Skeletal muscle cell (primary cell): ENCODE data around the gene SERPINI2.
A peak's percentile ranks its signal among the peaks of the same experiment; 100 is the strongest.
"Not testable (repeated sequence)": the region's sequence is repeated elsewhere in the genome, so short reads cannot be mapped to it uniquely, and the experiment has no call there.

Experiments
- DNase-seq: peaks from one replicate; pipeline ENCODE4 v3.0.0-alpha.2; 2010; ENCODE audit warnings: low read depth
- H3K4me3 ChIP-seq: 2 replicates; pipeline ENCODE4 v1.5.1; 2011; ENCODE audit warnings: low read depth, mild to moderate bottlenecking, control low read depth, low read length, moderate library complexity

Gene SERPINI2

GRCh38 chr3:167451282-167451681, 22.6 kb downstream of the SERPINI2 start:
- H3K4me3 ChIP-seq, result no peak overlapping the region
- no peak for DNase-seq

- DNase-seq, result no peak
- H3K4me3 ChIP-seq, result no peak overlapping the region
Measured at GRCh38 chr3:167450675-167451074, 23.2 kb downstream of the SERPINI2 start.

GRCh38 chr3:167450195-167450594, 23.6 kb downstream of the SERPINI2 start:
- no peak overlapping the region for H3K4me3 ChIP-seq

GRCh38 chr3:167445491-167445890, 28.4 kb downstream of the SERPINI2 start:
- DNase-seq, result no peak
- no peak overlapping the region for H3K4me3 ChIP-seq

More at GRCh38 chr3:167450195-167450594, 23.6 kb downstream of the SERPINI2 start:
- DNase-seq, result no peak

GRCh38 chr3:167441256-167441655, 32.6 kb downstream of the SERPINI2 start:
- DNase-seq, result no peak
- no peak overlapping the region for H3K4me3 ChIP-seq

- DNase-seq, result no peak
Measured at GRCh38 chr3:167437428-167438139, 36.3 kb downstream of the SERPINI2 start.

GRCh38 chr3:167426962-167427361, 46.9 kb downstream of the SERPINI2 start:
- DNase-seq, H3K4me3 ChIP-seq: not testable (repeated sequence)

More at GRCh38 chr3:167437428-167438139, 36.3 kb downstream of the SERPINI2 start:
- no peak overlapping the region for H3K4me3 ChIP-seq

GRCh38 chr3:167422396-167422795, 51.4 kb downstream of the SERPINI2 start:
- DNase-seq, H3K4me3 ChIP-seq: not testable (repeated sequence)

- DNase-seq, result no peak
- no peak overlapping the region for H3K4me3 ChIP-seq
Measured at GRCh38 chr3:167409611-167410010, 64.2 kb downstream of the SERPINI2 start.

- peak; percentile 18 for DNase-seq
- H3K4me3 ChIP-seq, result no peak overlapping the region
Measured at GRCh38 chr3:167406876-167407492, 66.9 kb downstream of the SERPINI2 start.

- H3K4me3 ChIP-seq, result no peak overlapping the region
- DNase-seq, result no peak
Measured at GRCh38 chr3:167397826-167398225, 76.0 kb downstream of the SERPINI2 start.

- H3K4me3 ChIP-seq, result no peak overlapping the region
- no peak for DNase-seq
Measured at GRCh38 chr3:167396075-167396474, 77.8 kb downstream of the SERPINI2 start.

GRCh38 chr3:167394003-167394402, 79.8 kb downstream of the SERPINI2 start:
- DNase-seq, result no peak
- no peak overlapping the region for H3K4me3 ChIP-seq
